Limb (tissue), 2 donors: ENCODE measurements around the gene TMEM9.
A peak's percentile ranks its signal among the peaks of the same experiment; 100 is the strongest.

Experiments
- DNase-seq, 2 donors: peaks; one replicate each; pipeline ENCODE4 v3.0.0-alpha.2; 2016; ENCODE audit errors: extremely low spot score in 2 of 2

Gene TMEM9

GRCh38 chr1:201127755-201128455 is 26.4 kb downstream of the TMEM9 start:
- DNase-seq, result no peak

DNA sequence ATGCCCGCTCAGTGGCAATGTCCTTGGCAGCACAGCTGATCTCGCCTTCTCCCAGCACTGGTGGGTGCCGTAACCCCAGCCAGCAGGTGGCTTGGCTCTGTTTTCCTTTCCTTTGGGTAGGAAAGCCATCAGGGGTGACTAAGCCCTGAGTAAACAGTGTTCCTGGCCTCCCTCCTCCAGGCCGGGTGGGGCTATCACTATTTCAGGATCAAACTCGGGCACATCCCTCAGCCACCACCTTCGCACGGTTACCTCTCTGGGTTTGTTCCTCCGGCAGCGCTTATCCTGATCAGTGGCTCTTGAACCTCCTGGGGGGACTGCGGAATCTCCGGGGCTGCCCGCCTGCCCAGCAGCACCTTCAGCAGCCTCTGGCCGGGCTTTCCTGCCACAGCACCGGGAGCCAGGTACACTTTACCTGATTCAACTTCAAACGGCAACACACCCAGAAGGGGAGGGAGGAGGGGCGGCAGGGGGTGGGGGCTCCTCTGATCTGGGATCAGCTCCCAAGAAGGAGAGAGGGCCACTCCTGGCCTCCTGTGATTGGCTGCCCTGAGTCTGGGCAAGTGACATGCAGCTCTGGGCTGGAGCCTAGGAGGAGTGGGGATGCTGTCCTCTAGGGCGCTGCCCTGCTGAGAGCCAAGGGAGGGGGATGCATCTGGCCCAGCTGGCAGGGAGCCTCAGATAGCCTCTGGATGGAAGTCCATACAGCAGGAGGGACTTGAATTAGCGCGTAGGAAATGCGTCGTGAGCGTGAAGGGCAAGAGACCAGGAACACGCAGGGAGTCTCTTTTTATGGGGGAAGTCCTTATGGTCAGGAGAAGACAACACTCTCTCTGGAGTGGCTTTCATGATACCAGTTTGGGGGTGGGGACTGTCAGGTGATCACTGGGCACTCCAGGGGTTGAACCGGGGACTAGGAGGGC is 27.2 kb downstream of the TMEM9 start, which contains the start of gene ASCL5:
ASCL5 (minus strand) TSS at position 353 of the 923 bp plus-strand sequence. CDS start 11,812 bp downstream, outside the sequence.
- no peak for DNase-seq

DNA sequence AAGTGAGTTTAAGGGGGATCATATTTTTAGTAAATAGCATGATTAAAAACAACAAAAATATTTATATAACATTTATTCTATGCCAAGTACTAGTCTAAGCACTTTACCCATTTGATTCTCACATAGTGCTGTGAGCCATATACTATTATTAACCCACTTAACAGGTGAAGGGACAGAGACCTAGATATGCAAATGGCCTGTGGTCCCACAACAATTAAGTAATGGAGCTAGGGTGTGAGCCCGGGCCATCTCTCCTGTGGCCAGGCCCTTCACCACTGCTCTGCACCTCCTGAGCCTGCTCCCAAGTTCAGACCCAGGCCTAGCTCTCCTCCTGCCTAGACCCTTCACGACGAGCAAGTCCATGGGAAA is 27.8 kb downstream of the TMEM9 start:
- no peak for DNase-seq

DNA sequence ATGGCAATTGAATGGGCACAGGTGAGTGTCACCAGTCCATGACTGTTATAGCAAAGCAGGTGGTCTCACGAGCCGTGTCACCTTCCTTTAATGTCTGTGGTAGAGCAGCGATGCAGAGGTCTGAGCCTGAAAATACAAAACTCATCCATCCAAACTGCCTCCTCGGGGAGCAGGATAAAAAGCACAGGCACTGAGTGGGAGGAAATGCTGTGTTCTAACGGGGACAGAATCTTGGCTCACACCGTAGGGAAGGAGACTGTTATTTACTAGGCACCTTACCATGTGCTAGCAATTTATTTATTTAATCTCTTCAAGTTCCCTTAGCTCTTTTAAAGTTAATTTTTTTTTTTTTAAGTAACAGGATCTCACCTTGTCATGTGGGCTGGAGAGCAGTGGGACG is 28.5 kb downstream of the TMEM9 start:
- no peak for DNase-seq

DNA sequence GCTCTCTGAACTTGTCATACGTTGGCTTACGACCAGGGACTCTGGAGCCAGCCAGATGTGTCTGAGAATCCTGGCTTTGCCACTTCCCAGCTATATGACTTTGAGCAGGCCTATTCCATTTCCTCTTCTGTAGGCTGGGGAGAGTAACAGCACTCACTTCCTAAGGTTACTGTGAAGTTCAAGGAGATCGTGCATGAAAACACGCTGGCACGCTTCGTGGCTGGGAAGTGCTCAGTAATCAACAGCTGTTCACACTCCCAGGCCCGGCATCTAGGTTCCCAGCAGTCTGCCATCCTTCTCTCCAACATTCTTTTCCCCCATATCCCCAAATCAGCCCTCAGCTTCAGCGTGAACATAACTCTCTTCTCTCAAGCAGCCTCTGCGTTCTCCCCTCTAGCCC is 29.3 kb downstream of the TMEM9 start:
- DNase-seq, result no peak

DNA sequence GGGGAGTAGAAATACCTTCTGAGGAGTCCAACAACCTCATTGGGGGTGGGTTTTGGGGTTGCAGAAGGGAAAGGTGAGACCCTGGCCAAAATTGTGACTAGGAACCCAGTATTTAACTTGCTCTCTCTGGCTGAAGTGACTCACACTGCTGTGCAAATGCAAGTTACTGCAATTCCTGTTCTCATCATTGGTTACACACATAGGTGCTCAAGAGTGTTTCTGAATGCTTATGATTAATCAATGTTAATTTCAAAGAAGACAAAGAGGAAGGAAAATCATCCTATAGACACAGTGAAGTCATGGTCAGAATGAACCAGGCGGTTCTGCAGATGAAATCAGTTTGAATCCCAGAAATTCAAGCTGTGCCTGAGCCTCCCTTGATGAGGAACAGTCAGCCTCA is 30.4 kb downstream of the TMEM9 start:
- DNase-seq, result no peak

DNA sequence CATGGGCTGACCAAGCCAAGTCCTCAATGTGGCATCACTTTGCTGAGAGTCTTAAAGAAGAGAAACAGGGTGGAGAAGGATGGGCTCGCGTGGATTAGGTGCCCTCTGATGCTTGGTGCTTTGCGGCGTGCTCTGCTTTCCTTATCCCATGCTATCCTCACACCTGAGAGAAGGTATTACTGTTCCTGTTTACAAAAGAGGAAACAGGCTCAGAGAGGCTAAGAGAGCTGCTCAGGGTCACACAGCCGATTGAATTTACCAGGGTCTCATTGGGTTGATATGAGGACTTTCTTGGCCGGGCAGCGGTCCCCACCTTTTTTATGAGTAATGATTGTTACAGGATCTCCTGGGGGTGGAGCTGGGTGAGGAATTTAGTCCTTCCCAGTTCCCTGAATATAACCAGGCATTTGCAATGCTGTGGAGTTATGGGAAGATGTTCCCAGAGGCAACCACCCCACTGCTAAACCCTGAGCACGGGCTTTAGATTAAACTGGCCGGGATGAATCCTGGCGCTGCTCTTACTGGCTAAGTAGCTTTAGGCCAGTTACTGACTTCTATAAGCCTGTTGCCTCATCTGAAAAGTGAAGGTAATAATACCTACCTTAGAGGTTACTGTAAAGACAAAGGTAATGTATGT is 31.8 kb downstream of the TMEM9 start:
- no peak for DNase-seq

- DNase-seq, result no peak
Measured at GRCh38 chr1:201119206-201120197, 34.8 kb downstream of the TMEM9 start.

DNA sequence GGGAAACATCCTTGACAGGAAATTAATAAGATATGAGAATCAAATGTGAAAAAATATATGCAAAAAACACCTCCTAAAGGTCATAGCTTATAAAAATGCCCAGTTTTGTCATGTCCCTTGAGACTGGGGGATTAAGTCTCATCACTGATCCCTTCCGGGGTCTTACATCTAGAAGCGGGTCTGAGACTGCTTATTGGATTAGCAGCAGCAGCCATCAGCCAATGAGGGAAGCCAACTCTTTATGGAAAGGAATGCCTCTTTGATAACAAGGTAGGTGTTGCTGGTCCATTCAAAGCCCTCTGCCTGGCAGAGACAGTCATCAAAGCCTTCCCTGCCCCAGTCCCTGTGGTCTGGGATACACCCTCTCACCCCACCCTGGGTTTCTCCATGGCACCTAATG is 38.2 kb downstream of the TMEM9 start:
- DNase-seq, result no peak

GRCh38 chr1:201115390-201115937 is 38.8 kb downstream of the TMEM9 start:
- DNase-seq, result no peak

DNA sequence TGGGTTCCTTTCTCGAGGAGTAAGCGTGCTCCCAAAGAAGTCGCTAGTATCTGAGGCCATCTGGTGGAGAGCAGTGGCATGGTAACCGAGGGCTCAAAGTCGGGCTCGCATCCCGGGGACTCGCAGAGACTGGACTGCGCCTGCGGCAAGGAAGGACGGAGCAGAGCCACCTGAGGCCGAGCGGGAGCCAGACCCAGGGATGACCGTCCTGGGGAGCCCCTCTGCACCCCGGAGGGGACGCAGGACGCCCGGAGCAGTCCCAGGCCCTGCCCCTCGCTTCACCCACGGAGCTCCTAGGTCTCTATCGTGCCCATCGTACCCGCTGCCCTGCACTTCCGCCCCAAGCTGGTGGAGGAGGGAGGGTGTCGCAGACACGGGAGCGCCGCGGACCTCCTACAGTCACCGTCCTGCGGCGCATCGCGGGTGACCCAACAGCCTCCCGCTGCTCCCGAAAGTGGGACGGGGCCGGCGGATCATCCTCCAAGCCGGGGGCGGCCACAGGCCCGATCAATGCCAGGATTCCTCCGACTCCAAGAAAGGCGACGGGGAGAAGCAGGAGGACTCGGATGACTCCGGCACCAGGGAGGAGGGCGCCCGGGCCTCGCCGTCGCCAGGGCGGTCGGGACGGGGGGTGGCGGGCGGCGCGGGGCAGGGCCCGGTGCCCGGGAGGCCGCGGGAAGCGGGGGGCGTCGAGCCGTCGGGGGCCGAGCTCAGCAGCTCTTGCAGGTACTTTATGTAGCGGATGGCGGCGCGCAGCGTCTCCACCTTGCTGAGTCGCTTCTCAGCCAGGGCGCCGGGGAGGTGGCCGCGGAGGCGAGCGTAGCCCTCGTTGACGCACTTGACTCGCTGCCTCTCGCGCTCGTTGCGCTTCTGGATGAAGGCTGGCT is 39.8 kb downstream of the TMEM9 start:
- peak; percentile 92 to 93 for DNase-seq

GRCh38 chr1:201113451-201114244 is 40.6 kb downstream of the TMEM9 start:
- no peak for DNase-seq

GRCh38 chr1:201112926-201113325 is 41.3 kb downstream of the TMEM9 start:
- DNase-seq, result no peak

GRCh38 chr1:201112173-201112731 is 42.0 kb downstream of the TMEM9 start, which contains the start of gene CACNA1S:
Gene CACNA1S (minus strand): TSS chr1:201112426. CDS start chr1:201112339, 87 bp downstream.
- peak in 1 of 2 donors; percentile 59 for DNase-seq

DNA sequence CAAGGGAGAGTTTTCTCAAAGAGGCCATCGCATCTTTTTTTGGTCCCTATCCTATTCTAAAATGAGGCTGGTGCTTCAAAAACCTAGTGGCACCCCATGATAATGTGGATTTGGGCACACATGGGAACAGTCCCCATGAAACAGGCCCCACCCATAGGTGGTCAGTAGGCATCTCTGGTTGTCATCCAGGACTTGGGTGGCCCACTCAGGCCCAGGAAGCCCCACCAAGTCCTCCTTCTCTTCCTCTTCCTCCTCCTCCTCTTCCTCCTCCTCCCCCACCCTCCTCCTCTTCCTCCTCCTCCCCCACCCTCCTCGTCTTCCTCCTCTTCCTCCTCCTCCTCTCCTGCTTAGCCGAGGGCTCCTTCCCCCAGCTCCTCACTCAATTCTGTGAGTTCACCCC is 42.6 kb downstream of the TMEM9 start:
- DNase-seq, result no peak

DNA sequence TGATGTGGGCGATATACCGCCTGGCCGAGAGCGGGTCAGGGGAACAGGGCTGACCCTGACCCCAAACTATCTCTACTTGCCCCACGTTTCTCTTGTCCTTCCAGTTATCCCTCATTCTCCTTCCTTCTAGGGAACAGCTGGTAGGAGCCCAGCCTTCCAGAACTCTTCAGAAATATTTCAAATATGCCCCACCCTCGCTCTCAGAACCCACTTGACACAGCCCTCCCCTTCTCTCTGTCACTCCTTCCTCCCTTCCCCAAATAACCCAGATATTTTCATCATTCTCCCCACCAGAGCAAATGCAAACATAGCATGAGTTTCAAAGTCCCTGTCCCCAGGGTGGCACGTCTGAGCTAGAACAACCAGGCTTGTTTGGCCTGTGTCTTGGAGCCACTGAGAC is 43.1 kb downstream of the TMEM9 start:
- DNase-seq, result peak in 1 of 2 donors; percentile 14

GRCh38 chr1:201110616-201111015 is 43.7 kb downstream of the TMEM9 start:
- no peak for DNase-seq

- no peak for DNase-seq
Measured at GRCh38 chr1:201110138-201110537, 44.1 kb downstream of the TMEM9 start.
